SU-DHL-6 (cell line): ENCODE data around the gene GPR55.

Source experiments
- H2AFZ ChIP-seq: fragments of 200-600 bp; sonication (generic); 2 replicates; pipeline ENCODE4 v1.6.1; 2014; ENCODE audit warnings: low read depth, mild to moderate bottlenecking, moderate library complexity, mixed read lengths, antibody characterized with exemption, low read length; ENCODE audit not compliant: severe bottlenecking
- H3F3A ChIP-seq: fragments of 200-600 bp; shearing (Covaris generic); 2 replicates; pipeline ENCODE4 v1.6.0; 2016; ENCODE audit warnings: antibody characterized with exemption, mild to moderate bottlenecking; ENCODE audit not compliant: insufficient read depth
- H3K27ac ChIP-seq: fragments of 200-600 bp; sonication (generic); 2 replicates; pipeline ENCODE4 v1.5.1; 2016; ENCODE audit warnings: low read depth, mild to moderate bottlenecking, low read length, moderate library complexity, mixed read lengths
- H3K27me3 ChIP-seq: fragments of 200-600 bp; sonication (generic), shearing (Covaris generic); 2 replicates; pipeline ENCODE4 v1.6.0; 2014; ENCODE audit warnings: mild to moderate bottlenecking, low read length
- H3K36me3 ChIP-seq: fragments of 200-600 bp; sonication (generic); 2 replicates; pipeline ENCODE4 v1.6.1; 2014; ENCODE audit warnings: mild to moderate bottlenecking, low read length, mixed read lengths
- H3K4me2 ChIP-seq: fragments of 300-600, 200-600 bp; shearing (Covaris generic), sonication (generic); 2 replicates; pipeline ENCODE4 v1.6.0; 2014; ENCODE audit warnings: low read length, low read depth, mild to moderate bottlenecking; ENCODE audit not compliant: poor library complexity, severe bottlenecking
- H3K4me3 ChIP-seq: fragments of 200-600 bp; sonication (generic); 2 replicates; pipeline ENCODE4 v1.5.1; 2014; ENCODE audit warnings: antibody characterized with exemption, low read length, mild to moderate bottlenecking, mixed read lengths; ENCODE audit not compliant: insufficient read depth, poor library complexity, severe bottlenecking
- H3K79me2 ChIP-seq: fragments of 200-600 bp; sonication (generic); 2 replicates; pipeline ENCODE4 v1.6.1; 2014; ENCODE audit warnings: mild to moderate bottlenecking, low read length, moderate library complexity; ENCODE audit not compliant: insufficient read depth
- H3K9ac ChIP-seq: fragments of 200-600 bp; sonication (generic); 2 replicates; pipeline ENCODE4 v1.7.0; 2014; ENCODE audit warnings: mild to moderate bottlenecking, low read length
- H3K9me2 ChIP-seq: fragments of 200-600 bp; sonication (generic); replicated peaks from 2 replicates; pipeline ENCODE4 v1.6.1; 2014; ENCODE audit warnings: low read length; ENCODE audit not compliant: insufficient read depth
- H3K9me3 ChIP-seq: fragments of 200-600 bp; sonication (generic); 2 replicates; pipeline ENCODE4 v1.6.1; 2014; ENCODE audit warnings: low read length, mixed read lengths; ENCODE audit not compliant: insufficient read depth
- H4K20me1 ChIP-seq: fragments of 200-600 bp; sonication (generic); 2 replicates; pipeline ENCODE4 v1.6.1; 2014; ENCODE audit warnings: low read depth, mild to moderate bottlenecking, antibody characterized with exemption, low read length, moderate library complexity, mixed read lengths
- CTCF ChIP-seq: fragments of 200-600 bp; sonication (generic); IDR thresholded peaks from one replicate; pipeline ENCODE4 v1.5.1; 2017; ENCODE audit warnings: antibody characterized with exemption, mild to moderate bottlenecking, low read length, moderate library complexity; ENCODE audit not compliant: insufficient read depth, poor library complexity, severe bottlenecking
- EZH2phosphoT487 ChIP-seq: fragments of 200-600 bp; sonication (generic), shearing (Covaris generic); conservative IDR thresholded peaks from 2 replicates; pipeline ENCODE4 v1.6.1; 2018; ENCODE audit warnings: mild to moderate bottlenecking, antibody characterized with exemption, low read length, moderate library complexity, mixed read lengths

GPR55 gene

GRCh38 chr2:230879891-230880290 lies 45.2 kb downstream of the GPR55 start:
- Histone ChIP-seq H3K9me2 (no peaks in the 10 kb centered on the region), H3K4me3 (no peak overlapping the region), H3K9ac (no peak overlapping the region), H3K79me2 (no peaks in the 10 kb centered on the region), H4K20me1 (no peaks in the 10 kb centered on the region), H3F3A (no peaks in the 10 kb centered on the region), H3K4me2 (no peak overlapping the region), H3K9me3 (no peaks in the 10 kb centered on the region), H3K36me3 (no peaks in the 10 kb centered on the region), H2AFZ (no peak overlapping the region), H3K27me3 (no peaks in the 10 kb centered on the region), H3K27ac (no peak overlapping the region)
- TF ChIP-seq CTCF (no peak), EZH2phosphoT487 (no peak)

- H3K4me2 ChIP-seq, result no peak overlapping the region
- no peaks in the 10 kb centered on the region for H3F3A ChIP-seq
- H3K36me3 ChIP-seq, result no peaks in the 10 kb centered on the region
- no peaks in the 10 kb centered on the region for H3K9me2 ChIP-seq
- H3K79me2 ChIP-seq, result no peaks in the 10 kb centered on the region
- H4K20me1 ChIP-seq, result no peaks in the 10 kb centered on the region
- H3K27ac ChIP-seq, result no peak overlapping the region
- TF ChIP-seq CTCF, result no peak
- TF ChIP-seq EZH2phosphoT487, result no peak
- H3K27me3 ChIP-seq, result no peaks in the 10 kb centered on the region
- no peaks in the 10 kb centered on the region for H3K9me3 ChIP-seq
- H2AFZ ChIP-seq, result no peak overlapping the region
- no peak overlapping the region for H3K9ac ChIP-seq
- no peak overlapping the region for H3K4me3 ChIP-seq
Measured at GRCh38 chr2:230879271-230879882, 45.7 kb downstream of the GPR55 start.

GRCh38 chr2:230878599-230879188 lies 46.3 kb downstream of the GPR55 start:
- Histone ChIP-seq H2AFZ (no peak overlapping the region), H4K20me1 (no peaks in the 10 kb centered on the region), H3K36me3 (no peaks in the 10 kb centered on the region), H3K79me2 (no peaks in the 10 kb centered on the region), H3K27me3 (no peaks in the 10 kb centered on the region), H3K9ac (no peak overlapping the region), H3K27ac (no peak overlapping the region), H3K4me2 (no peak overlapping the region), H3K9me2 (no peaks in the 10 kb centered on the region), H3K4me3 (no peak overlapping the region), H3K9me3 (no peaks in the 10 kb centered on the region), H3F3A (no peaks in the 10 kb centered on the region)
- TF ChIP-seq EZH2phosphoT487, result no peak
- TF ChIP-seq CTCF, result no peak
